HG03571 (cell line): Measurements from ENCODE around the gene SBF1.
"Not testable (repeated sequence)": the region's sequence is repeated elsewhere in the genome, so short reads cannot be mapped to it uniquely, and the experiment has no call there.

Experiments
- ATAC-seq: cut with Tn5 transposase; IDR thresholded peaks from one replicate; pipeline ENCODE4 v1.9.1; 2021; ENCODE audit not compliant: unreplicated experiment

Gene SBF1

GRCh38 chr22:50445880-50446707 is 28.7 kb downstream of the SBF1 start:
- no peak for ATAC-seq

- ATAC-seq, result no peak
Measured at GRCh38 chr22:50445071-50445879, 29.6 kb downstream of the SBF1 start.

GRCh38 chr22:50444663-50445062 is 30.2 kb downstream of the SBF1 start:
- ATAC-seq, result no peak

- no peak for ATAC-seq
Measured at GRCh38 chr22:50443801-50444625, 30.8 kb downstream of the SBF1 start.

- ATAC-seq, result no peak
Measured at GRCh38 chr22:50443197-50443596, 31.6 kb downstream of the SBF1 start.

- no peak for ATAC-seq
Measured at GRCh38 chr22:50441428-50441993, 33.3 kb downstream of the SBF1 start.

GRCh38 chr22:50440544-50441249 is 34.1 kb downstream of the SBF1 start:
- ATAC-seq, result no peak

GRCh38 chr22:50439871-50440331 is 34.9 kb downstream of the SBF1 start:
- no peak for ATAC-seq

GRCh38 chr22:50439314-50439870 is 35.4 kb downstream of the SBF1 start:
- no peak for ATAC-seq

GRCh38 chr22:50438305-50439275 is 36.2 kb downstream of the SBF1 start:
- no peak for ATAC-seq

GRCh38 chr22:50437511-50438304 is 37.1 kb downstream of the SBF1 start:
- ATAC-seq, result no peak

GRCh38 chr22:50436841-50437341 is 37.9 kb downstream of the SBF1 start:
- ATAC-seq, result no peak

- ATAC-seq, result no peak
Measured at GRCh38 chr22:50436015-50436830, 38.6 kb downstream of the SBF1 start.

- ATAC-seq, result no peak
Measured at GRCh38 chr22:50435291-50436014, 39.4 kb downstream of the SBF1 start.

- no peak for ATAC-seq
Measured at GRCh38 chr22:50434849-50435248, 40.0 kb downstream of the SBF1 start.

- not testable (repeated sequence) for ATAC-seq
Measured at GRCh38 chr22:50432877-50433510, 41.8 kb downstream of the SBF1 start.
